NT2/D1 (cell line): ENCODE measurements around the gene CTSO.

ENCODE experiments used
- DNase-seq: peaks from one replicate; pipeline ENCODE4 v3.0.0-alpha.2; 2011; ENCODE audit warnings: low read depth, low spot score
- H3K27me3 ChIP-seq: 2 replicates; pipeline ENCODE4 v1.6.0; 2011; ENCODE audit warnings: mild to moderate bottlenecking; ENCODE audit not compliant: insufficient read length, insufficient read depth
- H3K36me3 ChIP-seq: 2 replicates; pipeline ENCODE4 v1.6.1; 2011; ENCODE audit warnings: mild to moderate bottlenecking, low read length, mixed read lengths; ENCODE audit not compliant: insufficient read depth, insufficient read length
- H3K4me1 ChIP-seq: 2 replicates; pipeline ENCODE4 v1.5.1; 2011; ENCODE audit not compliant: insufficient read depth, insufficient read length
- H3K4me3 ChIP-seq: 2 replicates; pipeline ENCODE4 v1.5.1; 2011; ENCODE audit warnings: low read depth; ENCODE audit not compliant: insufficient read length
- H3K9ac ChIP-seq: 2 replicates; pipeline ENCODE4 v1.6.0; 2011; ENCODE audit warnings: low read depth; ENCODE audit not compliant: insufficient read length
- H3K9me3 ChIP-seq: 2 replicates; pipeline ENCODE4 v1.5.1; 2011; ENCODE audit warnings: mild to moderate bottlenecking, low read length; ENCODE audit not compliant: insufficient read depth
- SUZ12 ChIP-seq: IDR thresholded peaks from 2 replicates; pipeline ENCODE4 v1.6.1; 2011; ENCODE audit not compliant: insufficient read length, insufficient read depth; ENCODE audit errors: extremely low read depth
- YY1 ChIP-seq: IDR thresholded peaks from 2 replicates; pipeline ENCODE4 v1.6.1; 2011; ENCODE audit not compliant: insufficient read length, insufficient read depth
- ZNF274 ChIP-seq: IDR thresholded peaks from 2 replicates; pipeline ENCODE4 v1.6.1; 2011; ENCODE audit warnings: mild to moderate bottlenecking, low read depth, low read length

The CTSO gene

GRCh38 chr4:155889946-155890345 is 63.7 kb downstream of the CTSO start:
- no peak for TF ChIP-seq YY1
- no peak for TF ChIP-seq SUZ12
- TF ChIP-seq ZNF274, result no peak
- Histone ChIP-seq H3K27me3 (no peaks in the 10 kb centered on the region), H3K4me3 (no peak overlapping the region), H3K9ac (no peak overlapping the region), H3K36me3 (no peaks in the 10 kb centered on the region), H3K4me1 (no peaks in the 10 kb centered on the region), H3K9me3 (peaks cover 16% of the 10 kb centered on the region; the same call in 1 of the 2 replicates)
- DNase-seq, result no peak

- Histone ChIP-seq H3K36me3 (no peaks in the 10 kb centered on the region), H3K4me3 (no peak overlapping the region), H3K27me3 (no peaks in the 10 kb centered on the region), H3K4me1 (no peaks in the 10 kb centered on the region), H3K9ac (no peak overlapping the region), H3K9me3 (peaks cover 16% of the 10 kb centered on the region; the same call in 1 of the 2 replicates)
- TF ChIP-seq ZNF274, result no peak
- TF ChIP-seq YY1, result no peak
- no peak for TF ChIP-seq SUZ12
- DNase-seq, result no peak
Measured at GRCh38 chr4:155889031-155889793, 64.5 kb downstream of the CTSO start.

GRCh38 chr4:155887847-155888570 is 65.7 kb downstream of the CTSO start:
- Histone ChIP-seq H3K36me3 (no peaks in the 10 kb centered on the region), H3K4me1 (no peaks in the 10 kb centered on the region), H3K9me3 (peaks cover 16% of the 10 kb centered on the region; the same call in 1 of the 2 replicates), H3K27me3 (no peaks in the 10 kb centered on the region), H3K4me3 (no peak overlapping the region), H3K9ac (no peak overlapping the region)
- no peak for DNase-seq
- TF ChIP-seq SUZ12, result no peak
- no peak for TF ChIP-seq YY1
- TF ChIP-seq ZNF274, result no peak

GRCh38 chr4:155887045-155887444 is 66.6 kb downstream of the CTSO start:
- H3K9ac ChIP-seq, result no peak overlapping the region
- no peak overlapping the region for H3K4me3 ChIP-seq
- H3K9me3 ChIP-seq, result peaks cover 16% of the 10 kb centered on the region; the same call in 1 of the 2 replicates
- TF ChIP-seq SUZ12 (no peak), ZNF274 (no peak), YY1 (no peak)
- H3K27me3 ChIP-seq, result no peaks in the 10 kb centered on the region
- no peaks in the 10 kb centered on the region for H3K36me3 ChIP-seq
- no peak for DNase-seq
- no peaks in the 10 kb centered on the region for H3K4me1 ChIP-seq

GRCh38 chr4:155885666-155886065 is 68.0 kb downstream of the CTSO start:
- TF ChIP-seq YY1 (no peak), ZNF274 (no peak), SUZ12 (no peak)
- Histone ChIP-seq H3K36me3 (no peaks in the 10 kb centered on the region), H3K4me1 (no peaks in the 10 kb centered on the region), H3K9me3 (peaks cover 2% of the 10 kb centered on the region; the same call in 1 of the 2 replicates), H3K9ac (no peak overlapping the region), H3K4me3 (no peak overlapping the region), H3K27me3 (no peaks in the 10 kb centered on the region)
- DNase-seq, result no peak

GRCh38 chr4:155883895-155884294 is 69.8 kb downstream of the CTSO start:
- H3K9ac ChIP-seq, result no peak overlapping the region
- TF ChIP-seq ZNF274 (no peak), SUZ12 (no peak), YY1 (no peak)
- H3K36me3 ChIP-seq, result no peaks in the 10 kb centered on the region
- DNase-seq, result no peak
- no peak overlapping the region for H3K4me3 ChIP-seq
- no peaks in the 10 kb centered on the region for H3K4me1 ChIP-seq
- H3K27me3 ChIP-seq, result no peaks in the 10 kb centered on the region
- no peaks in the 10 kb centered on the region for H3K9me3 ChIP-seq

- no peaks in the 10 kb centered on the region; the same call in 1 of the 2 replicates for H3K9me3 ChIP-seq
- TF ChIP-seq ZNF274 (no peak), SUZ12 (no peak), YY1 (no peak)
- no peak overlapping the region for H3K9ac ChIP-seq
- H3K4me3 ChIP-seq, result no peak overlapping the region
- no peaks in the 10 kb centered on the region for H3K4me1 ChIP-seq
- no peak for DNase-seq
- no peaks in the 10 kb centered on the region for H3K36me3 ChIP-seq
- no peaks in the 10 kb centered on the region for H3K27me3 ChIP-seq
Measured at GRCh38 chr4:155881555-155881954, 72.1 kb downstream of the CTSO start.
